Measurements from ENCODE around the gene PRR13.

The PRR13 gene

DNA sequence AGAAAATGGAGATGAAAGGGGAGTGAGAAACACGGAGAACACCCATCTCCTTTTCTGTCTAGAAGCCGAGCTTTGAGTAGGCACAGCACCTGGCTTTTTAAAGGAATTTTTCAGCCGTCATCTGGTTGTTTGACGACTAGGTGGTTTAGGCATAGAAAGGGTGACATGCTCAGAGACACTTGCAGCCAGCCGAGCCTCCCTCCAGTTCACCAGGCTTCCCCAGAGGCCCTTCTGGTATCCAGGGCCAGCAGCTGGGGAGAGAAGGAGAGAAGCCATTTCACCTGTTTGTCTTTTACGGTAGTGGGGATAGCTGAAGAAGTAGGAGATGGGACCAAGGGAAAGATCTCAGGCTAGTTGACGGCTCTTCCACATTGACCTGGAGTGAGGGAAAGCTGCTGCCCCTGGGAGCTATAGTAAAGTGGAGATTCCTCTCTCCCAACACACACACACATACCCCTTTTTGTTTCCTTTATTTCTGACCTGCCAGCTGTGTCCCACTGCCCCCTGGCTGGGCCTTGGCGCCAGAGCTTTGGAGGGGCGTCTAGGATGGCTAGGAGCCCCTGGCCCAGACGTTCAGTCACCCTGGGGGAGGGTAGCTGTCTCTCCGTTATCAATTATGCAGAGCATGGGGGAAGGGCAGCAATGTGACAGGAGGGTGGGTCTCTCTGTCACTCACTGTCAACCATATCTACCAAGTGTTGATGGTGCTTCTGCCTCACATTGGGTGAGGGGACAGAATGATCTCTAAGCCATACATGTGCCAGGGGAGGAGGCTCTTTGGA is 52.3 kb downstream of the PRR13 start:
- no peak for DNase-seq (ENCODE audit: low read depth)

Data from stimulated activated CD8-positive, alpha-beta memory T cell treated with anti-CD3 and anti-CD28 coated beads, Interleukin-15, amount 100 ng/mL, for 1 hour (primary cell).